ENCODE measurements around the gene FBN3.

FBN3 gene

DNA sequence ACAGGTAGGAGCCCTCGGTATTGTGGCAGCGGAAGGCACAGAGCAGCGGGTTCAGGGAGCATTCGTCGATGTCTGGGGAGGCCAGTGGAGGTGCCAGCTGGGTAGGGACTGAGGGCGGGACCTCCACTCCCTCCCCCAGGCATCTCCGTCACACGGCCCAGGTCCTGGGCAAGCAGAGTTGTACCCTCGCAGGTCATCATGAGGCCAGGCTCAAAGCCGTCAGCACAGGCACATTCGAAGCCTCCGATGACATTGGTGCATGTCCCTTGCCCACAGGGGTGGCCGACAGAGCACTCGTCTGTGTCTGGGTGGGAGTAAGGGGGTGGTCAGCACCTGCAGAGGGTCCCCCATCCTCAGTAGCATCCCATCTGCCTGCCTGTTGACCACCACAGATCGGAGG is 61.5 kb downstream of the FBN3 start:
- no peak for DNase-seq

GRCh38 chr19:8086849-8087248 is 62.5 kb downstream of the FBN3 start:
- no peak for DNase-seq

DNA sequence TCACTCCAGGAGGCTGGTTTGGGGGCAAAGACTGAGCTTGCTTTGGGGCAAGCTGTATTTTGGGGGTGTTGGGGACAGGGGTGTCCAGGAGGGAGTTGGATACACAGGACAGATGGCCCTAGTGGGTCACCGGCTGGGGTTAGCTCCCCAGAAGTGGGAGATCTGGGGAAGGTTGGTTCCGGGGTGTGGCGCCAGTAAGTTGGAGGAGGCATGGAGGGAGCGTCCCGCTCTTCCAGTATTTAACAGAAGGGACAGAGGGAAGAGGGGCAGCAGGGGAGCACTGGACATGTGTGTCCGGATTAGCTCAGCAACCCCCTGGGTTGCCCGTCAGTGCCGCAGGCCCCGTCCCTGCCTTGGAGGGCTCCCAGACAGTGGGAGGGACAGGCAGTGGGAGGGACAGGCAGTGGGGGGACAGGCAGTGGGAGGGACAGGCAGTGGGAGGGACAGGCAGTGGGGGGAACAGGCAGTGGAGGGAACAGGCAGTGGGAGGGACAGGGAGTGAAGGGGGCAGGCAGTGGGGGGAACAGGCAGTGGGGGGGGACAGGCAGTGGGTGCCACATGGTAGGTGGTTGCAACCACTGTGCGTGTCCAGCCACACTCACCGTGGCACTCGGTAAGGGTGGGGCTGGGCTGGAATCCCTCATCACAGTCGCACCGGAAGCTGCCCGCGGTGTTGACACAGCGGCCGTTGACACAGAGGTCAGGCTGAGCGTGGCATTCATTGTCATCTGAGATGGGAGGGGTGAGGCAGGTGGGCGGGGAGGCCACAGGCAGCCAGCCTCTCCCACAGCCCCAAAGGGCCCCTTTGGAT is 63.6 kb downstream of the FBN3 start:
- peak; percentile 49 for DNase-seq

- DNase-seq, result no peak
Measured at GRCh38 chr19:8084152-8084551, 65.2 kb downstream of the FBN3 start.

DNA sequence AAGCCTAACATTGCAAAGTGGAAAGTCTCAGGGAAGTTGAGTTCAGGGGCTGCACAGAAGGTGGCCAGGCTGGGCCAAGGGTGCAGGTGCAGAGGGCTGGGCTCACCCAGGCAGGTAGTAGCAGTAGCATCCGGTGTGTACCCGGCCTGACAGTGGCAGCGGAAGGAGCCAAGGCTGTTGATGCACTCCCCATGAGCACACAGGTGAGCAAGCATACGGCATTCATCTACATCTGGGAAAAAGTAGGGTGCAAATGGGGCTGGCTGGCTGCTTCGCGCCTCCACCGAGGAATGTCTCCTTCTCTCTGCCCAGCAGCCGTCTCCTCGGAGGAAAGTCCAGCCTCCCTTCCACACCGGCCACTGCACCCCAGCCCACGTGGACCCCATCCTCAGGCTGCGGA is 66.3 kb downstream of the FBN3 start:
- DNase-seq, result no peak

DNA sequence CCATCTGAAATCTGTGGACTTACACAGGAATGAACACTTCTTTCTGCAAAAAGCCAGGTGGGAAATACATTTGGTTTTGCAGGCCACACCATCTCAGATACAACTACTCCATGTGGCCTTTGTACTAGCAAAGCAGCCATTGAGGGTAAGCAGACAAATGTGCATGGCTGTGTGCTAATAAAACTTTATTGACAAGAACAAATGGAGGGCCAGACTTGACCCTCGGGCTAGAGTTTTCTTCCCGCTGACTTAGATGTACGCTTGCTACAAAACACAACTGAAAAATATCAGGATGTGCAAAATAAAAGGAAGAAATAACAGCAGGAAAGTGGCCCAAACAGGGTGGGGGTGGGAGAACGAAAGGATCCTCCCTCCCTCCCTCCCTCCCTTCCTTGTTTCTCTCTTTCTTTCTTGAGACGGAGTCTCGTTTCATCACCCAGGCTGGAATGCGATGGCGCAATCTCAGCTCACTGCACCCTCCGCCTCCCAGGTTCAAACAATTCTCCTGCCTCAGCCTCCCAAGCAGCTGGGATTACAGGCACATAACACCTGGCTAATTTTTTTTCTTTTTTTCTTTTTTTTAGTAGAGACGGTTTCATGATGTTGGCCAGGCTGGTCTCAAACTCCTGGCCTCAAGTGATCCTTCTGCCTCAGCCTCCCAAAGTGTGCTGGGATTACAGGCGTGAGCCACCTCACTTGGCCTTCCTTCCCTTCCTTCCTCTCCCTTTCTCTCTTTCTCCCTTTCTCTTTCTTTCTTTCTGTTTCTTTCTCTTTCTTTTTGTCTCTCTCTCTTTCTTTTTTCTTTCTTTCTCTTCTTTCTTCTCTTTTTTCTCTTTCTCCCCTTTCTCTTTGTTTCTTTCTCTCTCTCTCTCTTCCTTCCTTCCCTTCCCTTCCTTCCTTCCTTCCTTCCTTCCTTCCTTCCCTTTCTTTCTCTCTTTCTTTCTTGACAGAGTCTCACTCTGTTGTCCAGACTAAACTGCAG is 67.5 kb downstream of the FBN3 start:
- DNase-seq, result no peak

DNA sequence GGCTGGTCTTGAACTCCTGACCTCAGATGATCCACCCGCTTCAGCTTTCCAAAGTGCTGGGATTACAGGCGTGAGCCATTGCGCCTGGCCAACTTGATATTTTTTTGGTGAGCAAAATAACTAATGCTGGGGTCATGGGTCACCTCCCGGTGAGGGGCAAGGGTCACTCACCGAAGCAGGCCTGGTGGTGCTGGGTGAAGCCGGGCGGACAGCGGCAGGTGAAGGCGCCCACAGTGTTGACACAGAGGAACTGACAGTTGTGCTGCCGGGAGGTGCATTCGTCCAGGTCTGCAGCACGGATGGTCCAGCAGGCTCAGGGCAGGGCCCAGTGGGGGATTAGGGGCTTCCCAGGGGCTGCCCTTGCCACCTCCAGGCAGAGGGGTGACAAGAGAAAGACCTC is 68.6 kb downstream of the FBN3 start:
- DNase-seq, result no peak

DNA sequence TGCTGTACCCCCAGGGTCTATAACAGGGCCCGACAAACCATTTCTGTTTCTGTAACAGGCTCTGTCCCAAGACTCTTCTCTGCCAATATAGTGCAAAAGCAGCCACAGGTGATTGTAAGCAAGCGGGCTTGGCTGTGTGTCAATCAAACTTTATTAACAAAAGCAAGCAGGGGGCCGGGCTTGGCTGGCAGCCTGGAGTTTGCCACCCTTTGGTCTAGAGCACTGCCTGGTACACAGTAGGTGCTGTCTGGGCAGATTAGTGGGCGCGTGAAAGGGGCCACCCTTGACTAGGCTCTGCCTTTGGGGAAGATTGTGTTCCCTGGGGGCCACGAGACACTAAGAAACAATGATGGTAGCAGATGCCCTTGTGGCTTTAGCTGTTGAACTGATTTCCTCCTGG is 69.4 kb downstream of the FBN3 start:
- no peak for DNase-seq

DNA sequence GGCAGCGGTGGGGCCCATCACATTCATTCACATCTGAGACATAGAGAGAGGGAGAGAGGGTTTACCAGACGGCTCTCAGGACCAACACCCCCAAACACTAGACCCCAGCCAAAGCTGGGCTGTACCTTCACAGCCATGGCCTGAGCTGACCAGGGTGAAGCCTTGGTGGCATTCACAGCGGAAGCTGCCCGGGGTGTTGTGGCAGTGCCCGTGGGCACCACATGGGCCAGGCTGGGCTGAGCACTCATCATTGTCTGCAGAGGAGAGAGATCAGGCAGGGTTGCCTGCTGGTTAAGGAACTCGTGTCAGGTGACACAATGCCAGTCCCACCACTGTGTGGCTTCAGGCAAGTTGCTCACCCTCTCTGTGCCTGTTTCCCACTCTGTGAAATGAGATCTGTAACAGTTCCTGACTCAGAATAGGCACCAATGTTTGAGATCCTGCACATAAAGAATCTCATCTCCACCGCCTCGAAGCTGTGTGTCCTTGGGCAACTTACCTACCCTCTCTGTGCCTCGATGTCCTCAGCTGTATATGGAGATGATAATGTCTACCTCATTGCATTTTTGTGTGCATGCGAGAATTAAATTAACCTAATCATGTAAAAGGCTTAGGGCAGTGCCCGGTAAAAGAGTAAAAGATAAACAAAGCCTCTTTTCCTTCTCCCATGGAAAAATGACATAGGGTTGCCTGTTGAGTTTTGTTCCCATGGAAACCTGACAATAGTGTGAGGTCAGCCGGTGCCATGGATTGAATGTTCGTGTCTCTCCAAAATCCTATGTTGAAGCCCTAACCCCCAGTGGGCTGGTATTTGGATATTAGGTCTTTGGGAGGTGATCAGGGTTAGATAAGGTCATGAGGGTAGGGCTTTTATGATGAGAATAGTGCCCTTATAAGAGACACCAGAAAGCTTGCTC is 74.0 kb downstream of the FBN3 start:
- DNase-seq, result peak; percentile 41

GRCh38 chr19:8074501-8074900 is 74.9 kb downstream of the FBN3 start:
- no peak for DNase-seq

GRCh38 chr19:8071912-8072311 is 77.5 kb downstream of the FBN3 start:
- no peak for DNase-seq

DNA sequence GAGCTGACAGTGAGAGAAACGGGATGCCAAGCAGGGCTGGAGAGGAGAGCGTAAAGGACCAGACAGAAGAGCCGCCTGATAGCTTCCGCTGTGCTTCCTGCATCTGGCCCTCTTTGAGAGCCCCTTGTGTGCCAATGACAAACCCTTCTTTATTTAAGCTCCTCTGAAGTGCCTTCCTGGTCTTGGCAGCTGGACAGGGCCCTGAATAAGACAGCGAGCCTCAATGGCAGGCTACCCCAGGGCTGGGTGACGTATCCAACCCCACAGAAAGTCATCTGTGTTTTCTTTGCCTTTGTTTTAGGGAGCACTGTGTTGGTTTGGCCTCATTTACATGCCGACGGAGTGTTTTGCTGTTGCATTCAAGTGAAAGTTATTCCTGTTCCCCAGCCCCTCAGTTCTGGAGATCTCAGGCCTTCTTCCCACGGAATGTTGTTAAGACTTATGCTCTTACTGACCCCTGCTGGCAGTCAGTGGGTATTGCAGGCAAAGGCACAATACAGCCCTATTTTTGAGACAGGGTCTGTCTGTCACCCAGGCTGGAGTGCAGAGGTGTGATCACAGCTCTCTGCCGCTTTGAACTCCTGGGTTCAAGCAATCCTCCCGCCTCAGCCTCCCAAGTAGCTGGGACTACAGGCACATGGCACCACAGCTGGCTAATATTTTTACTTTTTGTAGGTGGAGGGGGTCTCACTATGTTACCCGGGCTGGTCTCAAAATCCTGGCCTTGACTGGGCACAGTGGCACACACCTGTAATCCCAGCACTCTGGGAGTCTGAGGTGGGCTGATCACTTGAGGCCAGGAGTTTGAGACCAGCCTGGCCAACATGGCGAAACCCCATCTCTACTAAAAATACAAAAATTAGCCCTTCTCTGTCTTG is 80.1 kb downstream of the FBN3 start:
- no peak for DNase-seq

- no peak for DNase-seq
Measured at GRCh38 chr19:8065875-8066261, 83.5 kb downstream of the FBN3 start.

DNA sequence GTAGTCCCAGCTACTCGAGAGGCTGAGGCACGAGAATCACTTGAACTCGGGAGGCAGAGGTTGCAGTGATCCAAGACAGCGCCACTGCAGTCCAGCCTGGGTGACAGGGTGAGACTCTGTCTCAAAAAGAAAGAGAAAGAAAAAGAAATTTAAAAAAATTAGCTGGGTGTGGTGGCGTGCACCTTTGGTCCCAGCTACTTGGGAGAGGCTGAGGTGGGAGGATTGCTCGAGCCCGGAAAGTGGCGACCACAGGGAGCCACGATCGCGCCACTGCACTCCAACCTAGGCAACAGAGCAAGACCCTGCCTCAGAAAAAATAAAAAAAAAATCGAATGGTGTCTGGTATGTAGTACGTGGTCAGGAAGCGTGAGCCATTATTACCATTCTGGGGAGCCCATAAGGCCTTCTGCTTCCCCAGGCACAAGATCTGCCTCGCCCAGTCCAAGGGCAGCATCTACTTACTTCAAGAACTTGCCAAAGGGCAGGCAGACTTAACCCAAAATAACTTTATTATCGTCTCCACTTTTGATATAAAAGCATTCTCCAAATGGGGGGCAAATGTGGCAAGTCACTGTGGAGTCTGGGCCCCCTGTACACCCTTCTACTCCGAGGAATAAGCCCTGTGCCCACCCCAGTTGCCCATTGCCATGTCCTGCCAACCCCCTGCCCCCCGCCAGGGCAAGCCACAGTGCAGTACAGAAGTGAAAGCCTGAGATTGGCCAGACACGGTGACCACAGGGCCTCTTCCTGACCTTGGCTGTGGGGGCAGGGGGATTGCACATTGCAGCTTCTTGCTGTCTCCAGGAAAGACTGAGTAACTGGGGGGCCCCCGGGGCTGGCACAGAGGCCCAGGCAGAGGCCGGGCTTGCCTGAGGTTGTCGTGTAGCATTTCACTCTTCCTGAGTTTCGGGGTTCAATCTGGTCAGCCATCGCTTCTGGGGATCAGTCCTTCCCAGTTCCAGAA is 84.2 kb downstream of the FBN3 start:
- no peak for DNase-seq

- no peak for DNase-seq
Measured at GRCh38 chr19:8057545-8058270, 91.7 kb downstream of the FBN3 start.

- DNase-seq, result no peak
Measured at GRCh38 chr19:8056533-8056932, 92.9 kb downstream of the FBN3 start.

DNA sequence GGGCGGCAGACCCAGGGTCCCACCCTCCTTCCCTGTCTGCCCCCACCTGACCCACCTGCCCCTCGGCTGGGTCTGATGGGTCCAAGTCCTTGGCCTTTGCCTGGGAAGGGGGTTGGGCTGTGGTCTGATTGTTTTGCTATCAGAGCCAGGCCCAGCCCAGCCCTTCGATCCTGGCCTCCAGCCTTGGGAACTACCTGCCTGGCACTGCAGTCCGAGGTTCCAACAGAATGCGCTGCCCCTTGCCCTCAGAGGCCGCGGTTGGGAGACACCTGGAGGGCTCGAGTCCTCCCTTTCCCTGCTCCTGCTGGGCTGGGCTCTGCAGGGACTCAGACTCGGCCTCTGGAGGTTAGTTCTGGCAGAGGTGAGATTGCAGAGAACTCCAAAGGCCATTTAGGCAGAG is 95.2 kb downstream of the FBN3 start:
- no peak for DNase-seq

DNA sequence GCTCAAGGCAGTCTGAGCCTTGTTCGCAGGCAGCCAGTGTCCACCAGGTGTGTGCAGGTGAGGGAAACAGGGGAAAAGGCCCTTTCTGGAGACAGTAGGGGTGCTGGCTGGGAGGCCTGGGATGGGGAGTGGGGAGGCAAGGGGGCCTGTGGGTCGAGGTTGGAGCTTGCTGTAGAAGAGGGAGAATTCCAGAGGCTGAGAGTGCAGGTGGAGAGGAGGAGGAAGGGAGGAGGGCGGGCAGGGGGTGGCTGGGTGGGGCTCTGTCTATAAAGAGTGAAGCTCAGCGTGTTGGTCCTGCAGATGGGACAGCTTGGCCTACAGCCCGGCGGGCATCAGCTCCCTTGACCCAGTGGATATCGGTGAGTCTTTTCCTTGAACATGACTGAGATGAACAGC is 96.9 kb downstream of the FBN3 start, which contains the start of gene CCL25:
CCL25 (plus strand) TSS at position 297 of the 396 bp plus-strand sequence. CDS start 290 bp downstream, outside the sequence.
- no peak for DNase-seq

GRCh38 chr19:8050274-8051096 is 98.9 kb downstream of the FBN3 start:
- DNase-seq, result peak; percentile 81
